Mesenchymal stem cell (in vitro differentiated cells and primary cell): ENCODE measurements around the gene HPN.
A peak's percentile ranks its signal among the peaks of the same experiment; 100 is the strongest.

ENCODE experiments used
- DNase-seq: peaks from one replicate; pipeline ENCODE4 v3.0.0-alpha.2; 2013
- H2AFZ ChIP-seq: one replicate; pipeline ENCODE4 v1.6.1; 2013; ENCODE audit warnings: low read depth, mild to moderate bottlenecking, control low read depth, inconsistent platforms, low read length, moderate library complexity
- H2AK5ac ChIP-seq: 2 replicates; pipeline ENCODE4 v1.6.1; 2013; ENCODE audit warnings: low read length, moderate library complexity, mild to moderate bottlenecking, inconsistent platforms; ENCODE audit not compliant: severe bottlenecking
- H2BK120ac ChIP-seq: one replicate; pipeline ENCODE4 v1.6.1; 2013; ENCODE audit warnings: low read depth, mild to moderate bottlenecking, inconsistent platforms, low read length, moderate library complexity
- H2BK12ac ChIP-seq, 2 experiments: one replicate each; pipeline ENCODE4 v1.6.1; 2013; ENCODE audit warnings: inconsistent platforms in 2 of 2, low read length in 2 of 2, mild to moderate bottlenecking in 2 of 2, moderate library complexity in 2 of 2, control low read depth in 1 of 2
- H2BK15ac ChIP-seq: one replicate; pipeline ENCODE4 v1.6.1; 2013; ENCODE audit warnings: mild to moderate bottlenecking, low read depth, inconsistent platforms; ENCODE audit not compliant: poor library complexity, severe bottlenecking
- H2BK5ac ChIP-seq: 2 replicates; pipeline ENCODE4 v1.6.1; 2013; ENCODE audit warnings: low read depth, mild to moderate bottlenecking, low read length, control low read depth, inconsistent platforms; ENCODE audit not compliant: poor library complexity, severe bottlenecking
- H3K14ac ChIP-seq, 2 experiments: one replicate each; pipeline ENCODE4 v1.6.1; 2013; ENCODE audit warnings: inconsistent platforms in 2 of 2, low read length in 2 of 2, control low read depth in 1 of 2, mild to moderate bottlenecking in 1 of 2, moderate library complexity in 1 of 2
- H3K18ac ChIP-seq, 2 experiments: one replicate each; pipeline ENCODE4 v1.6.1; 2013; ENCODE audit warnings: inconsistent platforms in 2 of 2, low read length in 2 of 2, control low read depth in 1 of 2, low read depth in 1 of 2, mild to moderate bottlenecking in 1 of 2
- H3K23ac ChIP-seq, 2 experiments: one replicate each; pipeline ENCODE4 v1.6.1; 2013; ENCODE audit warnings: inconsistent platforms in 2 of 2, low read length in 2 of 2, mild to moderate bottlenecking in 2 of 2, moderate library complexity in 2 of 2, control low read depth in 1 of 2
- H3K27ac ChIP-seq: 2 replicates; pipeline ENCODE4 v1.5.1; 2013; ENCODE audit warnings: mild to moderate bottlenecking, moderate library complexity, low read length, control low read depth, inconsistent platforms; ENCODE audit not compliant: poor library complexity, severe bottlenecking
- H3K27me3 ChIP-seq, 2 experiments: 2 replicates each; pipeline versions ENCODE4 v1.6.1 to v1.7.0; 2013; ENCODE audit warnings: low read length in 2 of 2, mild to moderate bottlenecking in 2 of 2, moderate library complexity in 2 of 2, control low read depth in 1 of 2, inconsistent platforms in 1 of 2; ENCODE audit not compliant: control insufficient read depth in 1 of 2, insufficient read depth in 1 of 2
- H3K36me3 ChIP-seq, 2 experiments: 2 replicates each; pipeline versions ENCODE4 v1.6.1 to v1.7.0; 2013; ENCODE audit warnings: low read length in 2 of 2, control low read depth in 1 of 2, inconsistent platforms in 1 of 2, low read depth in 1 of 2, mild to moderate bottlenecking in 1 of 2; ENCODE audit not compliant: insufficient read depth in 2 of 2, control insufficient read depth in 1 of 2
- H3K4ac ChIP-seq, 2 experiments: one replicate each; pipeline ENCODE4 v1.6.1; 2013; ENCODE audit warnings: inconsistent platforms in 2 of 2, low read length in 2 of 2, mild to moderate bottlenecking in 2 of 2, moderate library complexity in 2 of 2, control low read depth in 1 of 2, low read depth in 1 of 2
- H3K4me1 ChIP-seq: 2 replicates; pipeline ENCODE4 v1.6.1; 2013; ENCODE audit warnings: low read depth, low read length, control low read depth; ENCODE audit not compliant: control insufficient read depth, insufficient read depth
- H3K4me2 ChIP-seq: 2 replicates; pipeline ENCODE4 v1.6.1; 2013; ENCODE audit warnings: low read length, mild to moderate bottlenecking, inconsistent platforms; ENCODE audit not compliant: poor library complexity, severe bottlenecking
- H3K4me3 ChIP-seq, 2 experiments: 2 replicates each; pipeline versions ENCODE4 v1.5.1 to v1.7.0; 2013; ENCODE audit warnings: low read length in 2 of 2, mild to moderate bottlenecking in 2 of 2, control low read depth in 1 of 2, low read depth in 1 of 2; ENCODE audit not compliant: insufficient read depth in 1 of 2
- H3K79me1 ChIP-seq: replicated peaks from 2 replicates; pipeline ENCODE4 v1.6.1; 2013; ENCODE audit warnings: mild to moderate bottlenecking, control low read depth, low read length, inconsistent platforms; ENCODE audit not compliant: poor library complexity, severe bottlenecking
- H3K9ac ChIP-seq: 2 replicates; pipeline ENCODE4 v1.7.0; 2013; ENCODE audit warnings: mild to moderate bottlenecking, low read length, moderate library complexity
- H3K9me3 ChIP-seq: 2 replicates; pipeline ENCODE4 v1.7.0; 2013; ENCODE audit warnings: mild to moderate bottlenecking, low read length; ENCODE audit not compliant: control insufficient read depth
- H4K8ac ChIP-seq: one replicate; pipeline ENCODE4 v1.6.1; 2013; ENCODE audit warnings: inconsistent platforms, mild to moderate bottlenecking, low read length, moderate library complexity
- H4K91ac ChIP-seq: one replicate; pipeline ENCODE4 v1.6.1; 2013; ENCODE audit warnings: mild to moderate bottlenecking, low read length, inconsistent platforms
- WGBS: methylation state at CpG from one replicate; pipeline ENCODE4 v1.1.7; 2013; ENCODE audit warnings: mixed read lengths; 5-methylcytosine and 5-hydroxymethylcytosine counted together

Gene HPN

DNA sequence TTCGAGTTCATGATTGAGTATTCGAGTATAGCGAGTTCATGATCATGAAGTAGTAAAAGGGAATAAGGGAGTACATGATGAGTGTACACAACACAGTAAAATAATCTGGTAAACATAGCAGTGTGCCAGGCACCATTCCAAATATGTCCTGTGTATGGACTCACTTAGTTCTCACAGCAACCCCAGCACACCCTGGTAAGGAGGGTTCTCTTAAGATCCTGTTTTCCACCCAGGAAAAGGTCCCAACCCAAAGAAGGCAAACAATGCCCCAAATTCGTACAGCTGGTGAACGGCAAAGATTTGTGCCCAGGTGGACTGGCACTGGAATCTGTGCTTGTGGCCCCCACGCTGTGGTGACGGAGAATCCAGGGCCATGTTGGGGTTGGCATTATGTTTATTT, 21.4 kb downstream of the HPN start:
- Histone ChIP-seq H2BK12ac (no peak overlapping the region), H2BK15ac (no peak overlapping the region), H3K9ac (no peak overlapping the region), H3K27ac (no peak overlapping the region), H3K4me2 (no peak overlapping the region), H3K27me3 (peaks cover 0 to 7% of the 10 kb centered on the region in 2 experiments), H3K18ac (no peak overlapping the region), H3K23ac (no peak overlapping the region), H3K9me3 (no peaks in the 10 kb centered on the region), H3K79me1 (no peaks in the 10 kb centered on the region), H3K14ac (no peak overlapping the region), H2AK5ac (no peak overlapping the region), H3K4me1 (no peaks in the 10 kb centered on the region), H4K91ac (no peak overlapping the region), H3K4me3 (no peak overlapping the region), H2BK120ac (no peak overlapping the region), H2BK5ac (no peak overlapping the region), H4K8ac (no peak overlapping the region), H3K36me3 (no peaks in the 10 kb centered on the region), H2AFZ (no peak overlapping the region), H3K4ac (no peak overlapping the region)
- DNase-seq = no peak
- WGBS = 94% methylated on average over 7 of the region's 7 CpGs

DNA sequence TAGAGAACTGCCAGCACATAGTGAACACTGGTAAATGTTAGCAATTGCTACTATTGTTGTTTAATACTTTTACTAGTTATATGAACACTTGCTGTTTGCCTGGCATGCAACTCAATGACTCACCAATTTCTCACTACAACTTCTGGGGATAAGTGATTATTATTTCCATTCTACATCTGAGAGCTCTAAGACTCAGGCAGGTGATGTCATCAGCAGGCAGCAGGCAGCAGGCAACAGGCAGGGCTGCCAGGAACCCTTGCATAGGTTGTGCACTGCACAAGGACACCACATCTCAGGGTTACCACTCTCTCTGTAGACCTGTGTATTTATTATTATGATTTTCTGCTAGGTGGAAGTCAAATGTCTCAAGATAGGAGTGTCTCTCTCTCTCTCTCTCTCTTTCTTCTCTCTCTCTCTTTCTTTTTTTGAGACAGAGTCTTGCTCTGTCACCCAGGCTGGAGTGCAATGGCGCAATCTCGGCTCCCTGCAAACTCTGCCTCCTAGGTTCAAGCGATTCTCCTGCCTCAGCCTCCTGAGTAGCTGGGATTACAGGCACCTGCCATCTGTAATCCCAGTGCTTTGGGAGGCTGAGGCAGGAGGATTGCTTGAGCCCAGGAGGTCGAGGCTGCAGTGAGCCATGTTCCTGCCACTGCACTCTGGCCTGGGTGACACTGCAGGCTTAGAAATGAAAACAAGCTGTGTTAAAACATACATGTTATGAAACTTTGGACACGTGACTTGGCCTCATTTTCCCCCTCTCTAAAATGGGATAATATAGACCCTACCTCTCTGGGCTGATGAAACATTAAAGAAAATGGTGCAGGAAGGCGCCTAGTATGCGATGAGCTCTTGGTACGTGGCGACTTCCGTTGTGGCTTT, 22.7 kb downstream of the HPN start:
- Histone ChIP-seq H3K9ac (no peak overlapping the region), H4K8ac (no peak overlapping the region), H3K79me1 (no peaks in the 10 kb centered on the region), H2AK5ac (no peak overlapping the region), H3K27ac (no peak overlapping the region), H3K4me2 (no peak overlapping the region), H3K23ac (no peak overlapping the region), H2BK12ac (no peak overlapping the region), H2AFZ (no peak overlapping the region), H3K9me3 (no peaks in the 10 kb centered on the region), H2BK15ac (no peak overlapping the region), H3K18ac (no peak overlapping the region), H3K36me3 (no peaks in the 10 kb centered on the region), H2BK5ac (no peak overlapping the region), H3K27me3 (peaks cover 0 to 14% of the 10 kb centered on the region in 2 experiments), H2BK120ac (no peak overlapping the region), H3K4me1 (peaks cover 6% of the 10 kb centered on the region), H3K4ac (no peak overlapping the region), H4K91ac (no peak overlapping the region), H3K14ac (no peak overlapping the region), H3K4me3 (no peak overlapping the region)
- DNase-seq = peak; percentile 46
- 87% methylated on average over 9 of the region's 10 CpGs for WGBS

DNA sequence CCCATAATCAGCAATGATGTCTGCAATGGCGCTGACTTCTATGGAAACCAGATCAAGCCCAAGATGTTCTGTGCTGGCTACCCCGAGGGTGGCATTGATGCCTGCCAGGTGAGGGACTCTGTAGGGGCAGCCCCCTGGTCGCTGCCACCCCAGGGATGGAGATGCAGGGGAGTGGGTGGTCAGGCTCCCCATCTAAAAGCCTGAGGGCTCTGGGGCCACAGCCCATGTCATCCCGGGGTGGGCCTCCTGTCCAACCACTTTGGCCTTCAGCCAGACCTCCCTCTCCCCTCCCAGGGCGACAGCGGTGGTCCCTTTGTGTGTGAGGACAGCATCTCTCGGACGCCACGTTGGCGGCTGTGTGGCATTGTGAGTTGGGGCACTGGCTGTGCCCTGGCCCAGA, 24.1 kb downstream of the HPN start:
- H3K23ac ChIP-seq = no peak overlapping the region

GRCh38 chr19:35066121-35066520, 24.6 kb downstream of the HPN start:
- Histone ChIP-seq H2AK5ac (no peak overlapping the region), H4K8ac (no peak overlapping the region), H2BK12ac (no peak overlapping the region), H2BK120ac (no peak overlapping the region), H4K91ac (no peak overlapping the region), H3K4me1 (peaks cover 6% of the 10 kb centered on the region), H3K4me3 (no peak overlapping the region), H3K79me1 (no peaks in the 10 kb centered on the region), H3K4me2 (no peak overlapping the region), H3K14ac (no peak overlapping the region), H3K36me3 (no peaks in the 10 kb centered on the region), H3K23ac (no peak overlapping the region), H3K9ac (no peak overlapping the region), H2AFZ (no peak overlapping the region), H3K4ac (no peak overlapping the region), H3K9me3 (peaks cover 6% of the 10 kb centered on the region), H3K27me3 (peaks cover 0 to 9% of the 10 kb centered on the region in 2 experiments), H2BK5ac (no peak overlapping the region), H3K18ac (no peak overlapping the region), H2BK15ac (no peak overlapping the region), H3K27ac (no peak overlapping the region)
- WGBS = 94% methylated on average over 14 of the region's 15 CpGs
- DNase-seq = no peak

More for the DNA sequence above, 24.1 kb downstream of the HPN start:
- H3K4me1 ChIP-seq = peaks cover 6% of the 10 kb centered on the region
- no peak overlapping the region for H4K8ac ChIP-seq
- H3K36me3 ChIP-seq = no peaks in the 10 kb centered on the region
- H3K18ac ChIP-seq = no peak overlapping the region
- H3K4me2 ChIP-seq = no peak overlapping the region
- H3K27ac ChIP-seq = no peak overlapping the region
- H3K4me3 ChIP-seq = no peak overlapping the region
- no peak overlapping the region for H3K4ac ChIP-seq
- H4K91ac ChIP-seq = no peak overlapping the region
- H2BK120ac ChIP-seq = no peak overlapping the region
- H2AFZ ChIP-seq = no peak overlapping the region
- no peak overlapping the region for H2AK5ac ChIP-seq
- H3K14ac ChIP-seq = no peak overlapping the region
- H2BK5ac ChIP-seq = no peak overlapping the region
- no peak overlapping the region for H2BK12ac ChIP-seq
- no peak overlapping the region for H3K9ac ChIP-seq
- no peak for DNase-seq
- peaks cover 3% of the 10 kb centered on the region for H3K9me3 ChIP-seq
- H3K79me1 ChIP-seq = no peaks in the 10 kb centered on the region
- no peak overlapping the region for H2BK15ac ChIP-seq
- WGBS = 92% methylated on average over 10 of the region's 10 CpGs
- H3K27me3 ChIP-seq = peaks cover 0 to 9% of the 10 kb centered on the region in 2 experiments
